ENCODE data around the gene CIAO1. TPM values are rescaled to one million over a fixed set of nuclear protein-coding genes. Genes with fewer than 3 reads are reported as not detected.

Gene CIAO1
- total and polyA plus RNA-seq, 2 of the 4 experiments (the other 2 are of a cell fraction): 81.1 to 94.3 TPM

- no peak overlapping the region for H2BK20ac ChIP-seq (ENCODE audit: low read depth, low read length)
- no peak overlapping the region for H4K91ac ChIP-seq (ENCODE audit: insufficient read depth, low read depth, low read length)
- no peak overlapping the region for H3K4me3 ChIP-seq (ENCODE audit: insufficient read depth, low read depth, low read length)
- no peak overlapping the region for H4K5ac ChIP-seq (ENCODE audit: low read depth, low read length)
- H3K56ac ChIP-seq (ENCODE audit: extremely low read depth, insufficient read depth, low read length): no peak overlapping the region
- intact Hi-C loops (cut with micrococcal nuclease) (no loop called here), in situ Hi-C loops (cut with MboI; ENCODE audit: low sequenced_read_pairs) (no loop called here), dilution Hi-C loops (cut with HindIII; ENCODE audit: low sequenced_read_pairs, unreplicated experiment) (no loop called here)
- peaks cover 14% of the 10 kb centered on the region; the same call in 1 of the 2 replicates for H3K9me1 ChIP-seq (ENCODE audit: insufficient read depth, low read length)
- peaks cover 4% of the 10 kb centered on the region for H3K36me3 ChIP-seq (ENCODE audit: control insufficient read depth, insufficient read depth, low read length)
- DNase-seq (no peak), ATAC-seq (ENCODE audit: low read depth) (no peak)
- H3K27ac ChIP-seq (ENCODE audit: insufficient read depth, low read length): no peak overlapping the region
- no peak overlapping the region for H2AK9ac ChIP-seq (replicated peaks; ENCODE audit: low read depth, low read length, poor library complexity)
- TF ChIP-seq BHLHE40 (IDR thresholded peaks at IDR 0.05; ENCODE audit: low read depth, low read length) (no peak), NFE2L2 (IDR thresholded peaks at IDR 0.05; ENCODE audit: low read depth, low read length) (no peak), RAD21 (IDR thresholded peaks at IDR 0.05; ENCODE audit: low read length) (no peak), MXI1 (IDR thresholded peaks at IDR 0.05; ENCODE audit: borderline replicate concordance, low read depth, low read length) (no peak), RCOR1 (IDR thresholded peaks at IDR 0.05; ENCODE audit: insufficient replicate concordance, low read length) (no peak), MAFK (IDR thresholded peaks at IDR 0.05; ENCODE audit: low read depth, low read length) (no peak), POLR2A (IDR thresholded peaks at IDR 0.05; ENCODE audit: low read depth, low read length) (no peak), CTCF (conservative IDR thresholded peaks at IDR 0.05; ENCODE audit: low read depth, low read length) (no peak), FOS (IDR thresholded peaks at IDR 0.05; ENCODE audit: low read depth, low read length) (no peak), CEBPB (IDR thresholded peaks at IDR 0.05; ENCODE audit: low read depth, low read length) (no peak)
- TF ChIP-seq, protein P1, sequence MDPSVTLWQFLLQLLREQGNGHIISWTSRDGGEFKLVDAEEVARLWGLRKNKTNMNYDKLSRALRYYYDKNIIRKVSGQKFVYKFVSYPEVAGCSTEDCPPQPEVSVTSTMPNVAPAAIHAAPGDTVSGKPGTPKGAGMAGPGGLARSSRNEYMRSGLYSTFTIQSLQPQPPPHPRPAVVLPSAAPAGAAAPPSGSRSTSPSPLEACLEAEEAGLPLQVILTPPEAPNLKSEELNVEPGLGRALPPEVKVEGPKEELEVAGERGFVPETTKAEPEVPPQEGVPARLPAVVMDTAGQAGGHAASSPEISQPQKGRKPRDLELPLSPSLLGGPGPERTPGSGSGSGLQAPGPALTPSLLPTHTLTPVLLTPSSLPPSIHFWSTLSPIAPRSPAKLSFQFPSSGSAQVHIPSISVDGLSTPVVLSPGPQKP (IDR thresholded peaks at IDR 0.05; ENCODE audit: borderline replicate concordance, low read depth, low read length): no peak
- no peak overlapping the region for H3K23ac ChIP-seq (ENCODE audit: low read depth, low read length)
- H3K4me2 ChIP-seq (ENCODE audit: low read depth, low read length): no peak overlapping the region
- H3K27me3 ChIP-seq (ENCODE audit: control insufficient read depth, insufficient read depth, low read length): no peaks in the 10 kb centered on the region
- H2AK5ac ChIP-seq (ENCODE audit: low read depth, low read length): no peak overlapping the region
- no peak overlapping the region for H2BK15ac ChIP-seq (ENCODE audit: low read depth, low read length)
- H3K4me1 ChIP-seq (ENCODE audit: control insufficient read depth, insufficient read depth, low read length): peaks cover 3% of the 10 kb centered on the region; the same call in 1 of the 2 replicates
- WGBS, 2 experiments (ENCODE audit: extremely low coverage in 2 of 2, insufficient read length in 1 of 2): no CpG with 5 or more reads among the region's 5 CpGs
- no peak overlapping the region for H3K14ac ChIP-seq (replicated peaks; ENCODE audit: low read depth, low read length)
- POLR2A ChIA-PET (ENCODE audit: unreplicated experiment): no interaction called here
- H3K9me3 ChIP-seq (ENCODE audit: control insufficient read depth, insufficient read depth, low read length): peaks cover 2% of the 10 kb centered on the region; the same call in 1 of the 2 replicates
- CTCF ChIA-PET: no interaction called here
- H3K4ac ChIP-seq (ENCODE audit: low read depth, low read length): no peak overlapping the region
- H4K20me1 ChIP-seq (ENCODE audit: insufficient read depth, low read length): no peaks in the 10 kb centered on the region
- H2AFZ ChIP-seq (replicated peaks; ENCODE audit: low read length, poor library complexity): no peak overlapping the region
- H3K9ac ChIP-seq (ENCODE audit: low read depth, low read length): no peak overlapping the region
- peaks cover 0 to 4% of the 10 kb centered on the region in 2 experiments; a peak in 1 of 4 replicates for H3K79me1 ChIP-seq (ENCODE audit: low read depth in 1 of 2, low read length in 2 of 2)
- H2BK5ac ChIP-seq (ENCODE audit: low read depth, low read length, poor library complexity, severe bottlenecking): no peak overlapping the region
- H3K18ac ChIP-seq (ENCODE audit: low read depth, low read length): no peak overlapping the region
- H4K8ac ChIP-seq (ENCODE audit: low read depth in 2 of 2, low read length in 2 of 2): no peak overlapping the region
- no TSS peak for BruUV-seq (replicated peaks)
- no peak overlapping the region for H2BK120ac ChIP-seq (ENCODE audit: low read depth, low read length)
Measured at GRCh38 chr2:96243843-96244242, 22.2 kb upstream of the CIAO1 start.

Measured in IMR-90 (cell line).